CMK (cell line): ENCODE data around the gene ADTRP.

Experiments used
- DNase-seq: peaks from one replicate; pipeline ENCODE4 v3.0.0-alpha.2; 2010; ENCODE audit warnings: low read depth

The ADTRP gene

DNA sequence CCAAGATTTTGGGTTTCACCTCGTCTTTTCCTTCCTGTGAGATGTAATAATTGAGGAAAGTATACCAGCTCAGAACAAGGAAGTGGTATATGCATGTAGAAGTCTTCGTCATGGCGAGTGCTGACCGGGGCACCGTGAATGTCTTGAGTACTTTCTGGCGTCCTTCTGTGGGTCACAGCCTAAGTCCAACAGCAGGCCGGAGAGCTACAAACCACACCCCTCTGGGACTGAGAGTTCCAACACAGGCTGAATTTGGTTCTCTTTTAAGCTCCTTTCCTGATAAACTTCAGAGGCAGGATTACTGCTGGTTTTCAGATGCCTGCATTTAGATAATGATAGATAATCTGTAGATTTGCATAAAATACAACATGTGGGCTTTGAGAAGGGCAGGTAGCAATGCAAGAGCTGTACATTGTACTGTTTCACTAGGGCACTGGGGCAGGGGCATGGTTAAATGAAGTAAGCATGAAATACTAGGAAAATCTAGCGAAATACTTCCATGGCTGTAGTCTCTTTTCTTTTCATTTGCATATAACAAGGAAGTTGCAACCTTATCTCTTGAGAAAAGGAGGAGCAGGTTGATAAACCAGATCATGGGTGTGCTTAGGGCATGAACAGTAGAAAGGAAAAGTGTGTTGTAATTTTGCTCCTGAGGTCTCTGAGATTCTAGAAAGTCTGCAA, at the start of gene ADTRP:
Gene ADTRP, minus strand, starts transcription at position 156 of the 681 bp plus-strand sequence. Its CDS starts 44 bp downstream, at position 112.
- no peak for DNase-seq

GRCh38 chr6:11826779-11827178, 48.2 kb upstream of the ADTRP start:
- no peak for DNase-seq

- DNase-seq = no peak
Observed at GRCh38 chr6:11824986-11825385, 46.4 kb upstream of the ADTRP start.

DNA sequence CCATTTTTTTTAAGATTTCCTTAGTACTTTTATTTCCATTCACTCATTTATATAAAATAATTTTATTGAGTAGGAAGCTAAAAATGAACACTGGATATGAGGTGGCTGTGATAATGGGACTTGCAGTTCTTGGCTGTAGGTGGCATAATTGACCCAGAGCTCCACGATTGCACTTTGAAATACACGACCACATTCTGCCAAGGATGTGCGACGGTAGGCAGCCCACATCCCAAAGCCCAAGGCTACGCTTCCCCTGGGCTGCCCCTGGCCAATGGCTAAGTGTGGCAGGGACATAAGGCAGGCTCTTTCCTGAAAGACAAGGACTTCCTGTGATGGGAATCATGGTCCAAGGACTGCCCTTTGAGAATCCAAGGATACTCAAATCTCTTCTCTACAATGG, 43.7 kb upstream of the ADTRP start:
- no peak for DNase-seq

- no peak for DNase-seq
Observed at GRCh38 chr6:11821781-11822180, 43.2 kb upstream of the ADTRP start.

DNA sequence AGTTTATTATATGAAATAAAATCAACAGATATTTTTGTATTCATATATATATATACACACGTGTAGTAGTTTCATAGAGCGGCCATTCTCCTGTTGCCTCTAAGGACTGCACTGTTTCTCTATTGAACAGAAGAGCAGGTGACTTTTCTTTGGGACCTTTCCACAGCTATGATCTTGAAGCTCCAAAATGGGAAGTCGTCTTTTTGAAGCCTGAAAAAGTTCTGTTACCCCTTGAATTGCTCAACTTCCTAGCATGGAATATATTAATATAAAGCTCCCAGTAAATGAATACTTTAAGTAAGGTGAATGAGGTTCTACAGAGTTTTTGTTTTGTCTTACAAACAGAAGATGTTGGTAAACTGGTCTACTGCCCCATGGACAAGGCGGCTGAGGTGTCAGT, 42.2 kb upstream of the ADTRP start:
- no peak for DNase-seq

DNA sequence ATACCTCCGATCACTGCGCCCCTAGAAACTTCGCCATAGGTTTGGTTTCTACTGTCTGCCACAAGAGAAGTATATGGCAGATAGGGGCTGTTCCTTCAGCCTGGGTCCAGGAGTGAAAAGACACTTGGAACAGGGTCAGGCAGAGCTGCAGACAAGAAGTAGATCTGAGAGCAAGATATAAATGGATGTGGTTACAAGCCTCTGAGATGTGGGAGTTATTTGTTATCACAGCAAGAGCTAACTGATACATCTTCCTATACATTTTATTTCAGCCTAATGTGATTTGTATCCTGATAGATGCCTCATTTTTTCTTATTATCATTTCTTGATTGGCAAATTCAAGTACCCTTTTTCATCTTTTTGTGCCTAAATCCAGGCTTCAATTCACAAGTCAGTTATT, 40.9 kb upstream of the ADTRP start:
- no peak for DNase-seq

- DNase-seq = no peak
Observed at GRCh38 chr6:11815231-11815630, 36.6 kb upstream of the ADTRP start.

DNA sequence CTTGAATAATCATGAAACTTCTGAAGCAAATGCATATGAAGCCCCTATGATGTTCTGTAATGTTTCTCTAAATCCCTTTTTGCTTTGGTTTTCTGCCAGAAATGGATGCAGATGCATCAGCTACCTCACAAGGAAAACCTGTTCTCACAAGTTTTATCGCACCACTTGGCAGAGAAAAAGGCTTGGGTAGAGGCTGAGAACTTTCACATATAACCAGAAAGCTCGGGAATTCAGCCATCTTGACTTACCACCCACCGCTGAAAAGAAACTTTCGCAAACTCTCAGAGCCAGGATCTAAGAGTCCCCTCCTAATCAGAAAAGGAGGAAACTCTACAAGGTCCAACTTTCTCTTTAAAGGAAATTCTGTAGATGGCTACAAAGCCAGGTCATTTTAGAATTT, 36.2 kb upstream of the ADTRP start:
- no peak for DNase-seq

DNA sequence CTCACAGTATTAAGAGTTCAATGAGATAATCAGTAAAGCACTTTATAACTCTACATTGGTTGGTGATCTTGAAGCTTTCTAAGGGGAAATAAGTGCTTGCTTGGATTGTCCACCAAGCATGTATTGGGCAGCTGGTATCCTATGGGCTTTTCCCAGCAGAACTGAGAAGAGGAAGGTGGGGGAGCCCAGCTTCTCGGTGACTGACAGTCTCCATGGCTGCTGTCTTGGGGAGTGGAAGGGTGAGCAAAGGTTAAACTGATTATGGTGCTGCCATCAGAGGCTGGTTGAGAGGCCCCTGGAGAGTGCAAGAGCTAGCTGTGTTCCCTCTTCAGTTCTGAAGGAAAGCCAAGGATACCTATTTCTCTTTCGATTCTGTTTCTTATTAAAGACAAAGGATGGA, 35.5 kb upstream of the ADTRP start:
- no peak for DNase-seq

GRCh38 chr6:11813606-11814005, 35.0 kb upstream of the ADTRP start:
- no peak for DNase-seq

DNA sequence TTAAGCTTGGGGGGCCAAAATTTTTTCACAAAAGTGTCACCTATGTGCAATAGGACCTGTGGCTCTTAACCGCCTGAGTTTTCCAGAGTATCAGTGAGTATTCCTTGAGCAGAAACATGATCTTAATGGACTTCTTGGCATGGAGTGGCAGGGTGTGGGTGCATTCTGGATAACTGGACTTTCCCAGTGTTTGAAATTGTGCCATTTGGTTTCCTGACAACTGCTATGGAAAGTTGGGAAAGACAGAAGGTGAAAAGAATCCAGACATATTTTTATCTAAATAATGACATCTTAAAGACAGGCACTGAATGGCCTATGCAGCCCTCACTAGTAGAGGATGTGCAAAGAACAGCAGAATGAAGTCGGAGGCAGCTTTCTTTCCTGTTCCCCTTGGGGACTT, 34.3 kb upstream of the ADTRP start:
- DNase-seq = no peak

GRCh38 chr6:11812439-11812838, 33.8 kb upstream of the ADTRP start:
- DNase-seq = no peak

GRCh38 chr6:11811644-11812264, 33.2 kb upstream of the ADTRP start:
- DNase-seq = no peak

DNA sequence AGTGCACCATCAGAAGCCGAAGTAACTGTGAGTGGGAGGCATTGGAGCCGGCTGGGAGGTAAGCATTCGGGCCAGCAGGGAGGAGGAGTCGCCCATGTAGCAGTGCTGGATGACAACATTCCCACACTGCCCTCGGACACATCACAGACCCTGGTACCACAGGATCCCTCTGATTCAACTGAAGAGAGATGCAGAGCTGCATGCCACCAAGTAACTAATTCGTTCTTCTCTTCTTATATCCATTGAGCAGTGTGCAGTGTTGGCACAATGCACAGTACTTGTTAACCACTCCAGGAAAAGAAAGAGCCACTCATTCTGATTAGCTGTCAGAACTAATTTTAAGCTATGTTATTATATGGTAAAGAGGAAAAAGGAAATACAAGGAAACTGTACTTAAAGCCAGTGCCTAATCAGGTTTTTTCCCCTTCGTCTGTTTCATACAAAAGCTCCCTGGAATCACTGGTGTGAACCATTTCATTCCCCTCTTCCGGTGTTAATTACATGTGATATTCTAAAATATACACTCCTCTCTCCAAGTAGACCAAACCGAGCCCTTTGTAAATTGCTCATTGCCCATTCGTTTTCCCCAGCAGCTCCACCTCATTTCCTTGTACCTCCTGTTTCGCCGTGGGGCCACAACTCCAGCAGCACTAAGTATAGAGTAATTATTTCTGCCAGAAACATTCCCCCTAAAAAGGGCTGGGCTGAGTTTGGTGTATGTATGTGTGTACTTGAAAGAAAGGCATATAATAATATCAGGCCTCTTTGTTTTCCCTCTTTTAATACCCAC, 32.4 kb upstream of the ADTRP start:
- DNase-seq = no peak

DNA sequence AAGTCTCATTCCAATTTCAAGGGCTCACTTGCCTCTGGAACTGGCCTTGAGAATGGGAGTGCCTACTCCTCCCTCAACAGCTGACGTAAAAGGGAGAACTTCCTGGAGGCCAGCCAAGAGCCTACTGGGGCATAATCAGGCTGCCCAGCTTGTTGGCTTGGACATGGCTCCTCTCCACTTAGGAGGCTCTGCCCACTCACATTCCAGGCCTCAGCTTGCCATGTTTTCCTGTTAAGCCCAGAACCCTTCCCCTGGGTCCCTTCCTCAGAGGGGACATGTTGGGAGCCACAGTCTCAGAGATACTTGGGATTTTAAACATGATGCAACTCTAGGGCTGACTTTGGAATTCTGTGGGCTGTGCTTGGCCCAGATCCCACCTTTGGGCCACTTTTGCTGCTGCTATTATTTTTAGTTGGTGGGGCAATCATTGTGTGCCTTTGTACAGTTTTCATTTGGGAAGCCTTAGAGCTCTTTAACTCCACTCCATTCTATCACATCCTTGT, 31.5 kb upstream of the ADTRP start:
- no peak for DNase-seq

- no peak for DNase-seq
Observed at GRCh38 chr6:11808054-11808453, 29.5 kb upstream of the ADTRP start.

GRCh38 chr6:11806561-11807317, 28.1 kb upstream of the ADTRP start:
- no peak for DNase-seq

GRCh38 chr6:11805259-11806053, 26.9 kb upstream of the ADTRP start:
- no peak for DNase-seq

DNA sequence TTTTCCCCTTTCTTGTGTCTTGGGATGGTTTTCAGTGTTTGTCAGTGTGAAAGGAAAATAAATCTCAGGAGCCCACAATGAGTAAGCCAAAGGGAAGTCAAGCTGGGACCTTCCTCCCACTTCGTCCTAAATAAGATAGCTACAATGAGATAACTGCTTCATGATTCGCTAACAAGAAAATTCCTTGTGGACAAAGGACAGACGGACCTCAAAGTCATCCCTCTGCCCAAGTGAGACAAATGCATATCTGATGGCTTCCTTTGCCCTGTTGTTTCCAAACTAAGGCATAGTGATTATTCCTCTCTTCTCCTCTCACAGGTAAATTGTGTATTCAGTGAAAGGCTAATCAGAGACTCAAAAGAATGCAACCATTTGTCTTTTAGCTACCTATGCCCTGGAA, 26.1 kb upstream of the ADTRP start:
- no peak for DNase-seq

- no peak for DNase-seq
Observed at GRCh38 chr6:11804135-11804534, 25.5 kb upstream of the ADTRP start.

DNA sequence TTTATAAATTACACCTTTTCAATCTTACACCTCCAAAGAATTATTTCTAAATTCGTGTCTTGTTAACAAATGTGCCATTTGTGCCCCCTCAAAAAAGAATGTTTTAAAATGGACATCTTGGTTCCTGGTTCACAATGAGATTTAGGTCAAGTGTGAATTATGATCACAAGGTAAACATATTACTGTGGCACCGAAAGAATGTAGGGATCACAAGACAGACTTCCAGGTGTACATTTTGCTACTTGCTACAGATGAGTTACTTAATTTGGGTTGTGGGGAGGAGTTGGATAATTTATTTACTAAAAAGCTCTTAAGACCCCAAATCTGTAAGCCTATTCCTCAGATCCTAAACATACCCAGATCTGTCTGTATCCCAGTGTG, 25.0 kb upstream of the ADTRP start:
- DNase-seq = no peak
